NOMO-1 treated with DMSO at 0.1 percent for 48 hours (cell line): ENCODE results near the gene CACNG4.
"Not testable (repeated sequence)": the region's sequence is repeated elsewhere in the genome, so short reads cannot be mapped to it uniquely, and the experiment has no call there.

ENCODE experiments used
- DNase-seq: peaks from one replicate; lab custom pipeline; 2025; ENCODE audit not compliant: unreplicated experiment; lab: John Stamatoyannopoulos, UW

Gene CACNG4

GRCh38 chr17:66963521-66963908 is 992 bp upstream of the CACNG4 start:
- DNase-seq: no peak

GRCh38 chr17:66964930-66965800 is 658 bp downstream of the CACNG4 start:
- no peak for DNase-seq

GRCh38 chr17:66965801-66966262 is 1.3 kb downstream of the CACNG4 start:
- no peak for DNase-seq

GRCh38 chr17:66966298-66966697 is 1.8 kb downstream of the CACNG4 start:
- no peak for DNase-seq

- no peak for DNase-seq
These were observed 2.4 kb downstream of the CACNG4 start for GRCh38 chr17:66966704-66967418.

GRCh38 chr17:66967837-66968543 is 3.5 kb downstream of the CACNG4 start:
- DNase-seq: no peak

GRCh38 chr17:66968916-66969315 is 4.4 kb downstream of the CACNG4 start:
- no peak for DNase-seq

- no peak for DNase-seq
These were observed 5.6 kb downstream of the CACNG4 start for GRCh38 chr17:66970140-66970539.

GRCh38 chr17:66970797-66971196 is 6.3 kb downstream of the CACNG4 start:
- DNase-seq: no peak

- no peak for DNase-seq
These were observed 6.8 kb downstream of the CACNG4 start for GRCh38 chr17:66971264-66971663.

- no peak for DNase-seq
These were observed 7.4 kb downstream of the CACNG4 start for GRCh38 chr17:66971730-66972441.

- not testable (repeated sequence) for DNase-seq
These were observed 7.9 kb downstream of the CACNG4 start for GRCh38 chr17:66972442-66972830.

- DNase-seq: no peak
These were observed 10.7 kb downstream of the CACNG4 start for GRCh38 chr17:66975188-66975587.

GRCh38 chr17:66975614-66976378 is 11.3 kb downstream of the CACNG4 start:
- no peak for DNase-seq

- DNase-seq: no peak
These were observed 11.8 kb downstream of the CACNG4 start for GRCh38 chr17:66976379-66976663.

GRCh38 chr17:66976781-66977201 is 12.3 kb downstream of the CACNG4 start:
- DNase-seq: no peak

- no peak for DNase-seq
These were observed 14.1 kb downstream of the CACNG4 start for GRCh38 chr17:66978514-66979061.

GRCh38 chr17:66980896-66981295 is 16.4 kb downstream of the CACNG4 start:
- DNase-seq: no peak

- DNase-seq: no peak
These were observed 17.5 kb downstream of the CACNG4 start for GRCh38 chr17:66981983-66982508.
